Daoy (cell line): ENCODE data around the gene SMPD3. TPM values are rescaled to one million over a fixed set of nuclear protein-coding genes. Genes with fewer than 3 reads are reported as not detected.
A peak's percentile ranks its signal among the peaks of the same experiment; 100 is the strongest.

Source experiments
- DNase-seq: peaks from one replicate; pipeline ENCODE4 v3.0.0-alpha.2; 2015; ENCODE audit warnings: low read depth
- total RNA-seq: library from RNA; depleted of rRNA; stranded (reverse); fragments of >200 nt; shearing (Covaris generic); gene quantifications from 2 replicates; pipeline ENCODE4 v1.2.3, GENCODE V29; 2014

SMPD3 gene
- total RNA-seq, 1 experiment from 2014 or later, result 0.17 TPM

- DNase-seq, result no peak
Measured at GRCh38 chr16:68369697-68370580, 78.4 kb downstream of the SMPD3 start.

GRCh38 chr16:68369168-68369567 lies 79.1 kb downstream of the SMPD3 start:
- no peak for DNase-seq

GRCh38 chr16:68368301-68368888 lies 79.9 kb downstream of the SMPD3 start:
- no peak for DNase-seq

- no peak for DNase-seq
Measured at GRCh38 chr16:68367891-68368290, 80.4 kb downstream of the SMPD3 start.

GRCh38 chr16:68367440-68367839 lies 80.9 kb downstream of the SMPD3 start:
- DNase-seq, result no peak

DNA sequence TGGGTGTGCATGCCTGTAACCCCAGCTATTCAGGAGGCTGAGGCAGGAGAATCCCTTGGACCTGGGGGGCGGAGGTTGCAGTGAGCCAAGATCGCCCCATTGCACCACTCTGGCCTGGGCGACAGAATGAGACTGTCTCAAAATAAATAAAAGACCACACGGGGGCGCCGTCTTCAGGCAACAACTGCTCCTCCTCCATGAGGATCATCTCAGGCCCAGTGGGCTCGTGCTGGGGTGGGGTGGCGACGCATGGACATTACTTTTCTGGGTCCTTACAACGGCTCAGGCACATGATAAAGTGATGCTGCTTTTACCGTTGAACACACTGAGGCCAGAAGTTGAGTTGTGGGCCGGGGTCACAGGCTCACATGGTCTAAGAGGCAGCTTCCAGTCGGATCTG lies 81.3 kb downstream of the SMPD3 start:
- peak; percentile 32 for DNase-seq

- no peak for DNase-seq
Measured at GRCh38 chr16:68366062-68366461, 82.2 kb downstream of the SMPD3 start.

GRCh38 chr16:68365167-68365817 lies 83.0 kb downstream of the SMPD3 start:
- DNase-seq, result no peak

DNA sequence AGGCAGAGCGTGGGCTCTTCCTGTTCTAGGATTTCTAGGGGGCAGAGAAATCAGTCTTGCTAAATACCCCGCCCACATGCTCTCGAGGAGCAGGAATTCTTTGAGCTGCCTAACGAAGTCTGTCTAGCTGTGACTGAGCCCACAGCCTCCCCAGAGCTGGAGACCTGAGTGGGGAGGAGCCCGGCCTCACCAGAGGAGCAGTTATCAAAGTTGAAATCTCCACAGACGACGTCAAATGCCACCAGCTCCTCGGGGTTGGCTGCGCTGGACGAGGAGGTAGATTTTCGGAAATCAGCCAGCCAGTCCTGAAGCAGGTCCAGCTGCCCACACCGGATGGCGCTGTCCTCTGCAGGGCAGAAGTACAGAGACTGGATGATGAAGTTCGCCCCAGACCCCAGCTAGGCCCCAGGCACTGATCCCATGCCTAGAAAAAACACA lies 83.7 kb downstream of the SMPD3 start:
- DNase-seq, result no peak

- DNase-seq, result no peak
Measured at GRCh38 chr16:68363658-68364521, 84.4 kb downstream of the SMPD3 start.

DNA sequence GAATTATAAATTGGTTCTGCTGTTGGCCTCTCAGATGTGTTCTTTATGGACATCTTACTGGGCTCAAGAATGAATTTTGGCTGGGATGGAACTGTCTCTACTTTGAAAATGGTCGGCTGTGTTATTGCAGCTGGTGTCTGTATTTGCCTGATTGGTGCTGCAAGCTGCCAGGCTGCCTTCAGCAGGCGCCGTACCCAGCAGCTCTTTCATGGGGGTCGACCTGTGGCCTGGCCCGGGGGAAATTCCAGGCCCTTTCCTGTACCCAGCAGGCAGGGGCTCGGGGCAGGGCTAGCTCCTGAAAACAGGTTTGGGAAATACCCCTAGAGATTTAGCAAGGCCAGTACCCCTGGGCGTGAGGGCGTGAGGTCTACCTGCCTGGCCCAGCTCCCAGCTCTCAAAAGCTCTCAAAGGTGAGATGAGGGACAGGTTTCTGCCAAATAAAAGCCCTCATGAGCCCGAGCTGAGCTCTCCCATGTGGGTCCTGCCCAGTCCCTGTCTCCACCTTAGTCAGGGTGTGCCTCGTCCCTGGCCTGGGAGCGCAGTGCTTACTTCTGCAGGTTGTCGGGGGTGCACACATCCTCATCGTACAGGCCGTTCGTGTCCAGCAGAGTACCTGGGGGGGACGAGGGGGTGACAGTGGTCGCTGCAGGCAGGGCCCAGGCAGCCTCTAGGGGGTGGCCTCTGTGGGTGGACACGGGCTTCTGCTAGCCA lies 85.2 kb downstream of the SMPD3 start:
- DNase-seq, result no peak

DNA sequence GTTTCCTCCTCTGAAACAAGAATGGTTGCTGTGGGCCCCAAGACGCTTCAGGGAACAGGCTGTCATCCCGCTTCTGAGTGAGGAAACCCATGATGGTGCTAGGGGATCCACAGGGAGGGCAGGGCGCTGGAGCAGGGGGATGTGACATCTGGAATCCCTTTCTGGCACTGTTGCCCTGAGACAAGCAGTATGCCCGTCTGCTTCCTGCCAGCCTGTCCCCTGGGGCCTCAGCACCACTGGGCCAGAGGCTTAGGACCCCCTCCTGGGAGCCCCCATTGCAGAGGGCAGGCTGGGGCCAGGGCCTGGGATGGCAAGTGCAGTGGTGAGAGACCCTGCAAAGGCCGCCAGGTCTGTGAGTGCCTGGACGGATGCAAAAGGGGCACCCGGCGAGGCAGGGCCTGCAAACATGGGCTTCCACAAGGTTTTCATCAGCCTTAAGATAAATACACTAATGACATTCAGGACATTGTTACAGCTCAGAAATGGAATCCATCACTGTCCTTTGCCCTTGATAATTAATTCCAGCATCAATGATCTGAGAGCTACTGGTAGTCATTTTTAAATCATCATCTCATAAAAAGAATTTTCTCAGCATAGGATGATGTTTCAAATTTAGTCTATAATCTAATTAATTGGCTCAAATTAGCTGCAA lies 85.9 kb downstream of the SMPD3 start:
- DNase-seq, result no peak

DNA sequence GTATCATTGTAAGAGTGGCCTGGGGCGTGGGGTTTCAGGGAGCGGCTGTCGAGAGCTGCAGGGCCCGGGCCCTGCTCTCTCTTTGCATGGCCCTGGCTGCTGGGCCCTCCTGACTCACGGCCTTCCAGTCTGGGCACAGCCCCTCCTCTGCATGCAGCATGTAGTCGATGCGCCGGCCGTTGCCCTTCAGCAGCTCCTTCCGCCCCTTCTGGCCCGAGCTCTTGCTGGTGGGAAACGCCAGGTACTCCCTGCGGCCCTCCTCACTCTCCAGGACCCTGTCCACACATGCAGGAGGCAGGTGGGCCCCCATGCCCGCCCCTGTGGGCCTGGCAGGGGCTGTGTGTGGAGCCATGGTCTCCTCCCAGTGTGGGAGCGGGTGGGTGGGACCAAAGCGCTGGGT lies 86.8 kb downstream of the SMPD3 start:
- DNase-seq, result no peak

GRCh38 chr16:68360956-68361355 lies 87.4 kb downstream of the SMPD3 start:
- DNase-seq, result no peak

DNA sequence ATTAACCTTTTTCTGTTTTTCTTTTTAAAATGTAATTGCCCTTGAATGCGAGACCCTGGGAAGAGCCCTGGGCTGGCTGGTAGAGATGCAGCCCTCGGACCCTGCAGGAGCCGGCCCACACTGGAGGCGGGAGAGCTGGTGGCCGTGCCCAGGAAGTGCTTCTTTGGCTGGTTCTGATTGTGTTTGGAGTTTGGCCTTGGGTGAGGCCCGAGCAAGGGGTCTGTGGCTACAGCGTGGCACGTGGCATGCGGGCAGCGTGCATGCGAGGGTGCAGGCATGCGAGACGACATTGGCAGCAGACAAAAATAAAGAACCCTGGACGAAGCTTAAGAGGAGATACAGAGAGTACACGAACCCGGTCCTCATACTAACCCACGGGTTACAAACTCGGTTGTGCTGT lies 87.8 kb downstream of the SMPD3 start:
- no peak for DNase-seq

GRCh38 chr16:68359398-68360191 lies 88.7 kb downstream of the SMPD3 start:
- DNase-seq, result no peak

- no peak for DNase-seq
Measured at GRCh38 chr16:68358951-68359350, 89.4 kb downstream of the SMPD3 start.

- no peak for DNase-seq
Measured at GRCh38 chr16:68357923-68358322, 90.4 kb downstream of the SMPD3 start.

DNA sequence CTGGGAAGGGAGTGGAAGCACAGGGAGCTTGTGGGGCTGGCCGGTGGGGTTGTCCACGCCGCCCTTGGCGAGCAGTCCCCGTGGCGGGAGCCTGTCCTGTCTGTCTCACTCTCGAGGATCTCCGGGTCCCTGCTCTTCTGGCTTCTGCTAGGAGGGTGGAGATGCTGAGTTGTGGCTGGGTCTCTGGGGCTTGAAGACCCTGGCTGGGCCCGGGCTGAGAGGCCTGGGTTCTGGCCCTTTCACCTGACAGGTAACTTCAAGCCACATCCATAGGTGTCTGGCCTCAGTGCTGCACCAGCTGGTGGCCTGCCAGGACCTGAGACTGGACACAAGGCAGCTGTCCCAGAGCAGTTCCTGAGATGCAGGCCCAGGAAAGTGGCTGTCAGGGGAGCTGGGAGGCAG lies 90.8 kb downstream of the SMPD3 start:
- DNase-seq, result no peak

- DNase-seq, result no peak
Measured at GRCh38 chr16:68356919-68357286, 91.4 kb downstream of the SMPD3 start.
